GM12872 (cell line): ENCODE results near the gene RTN4RL1.

Experiments
- CTCF ChIP-seq: IDR thresholded peaks from 3 replicates; pipeline ENCODE4 v1.5.1; 2011; ENCODE audit warnings: low read depth, mild to moderate bottlenecking, low read length, moderate library complexity; ENCODE audit not compliant: insufficient read depth

The RTN4RL1 gene

GRCh38 chr17:1896243-1897104, 128.7 kb downstream of the RTN4RL1 start:
- no peak for TF ChIP-seq CTCF

GRCh38 chr17:1894753-1895339, 130.3 kb downstream of the RTN4RL1 start:
- no peak for TF ChIP-seq CTCF

- no peak for TF ChIP-seq CTCF
Measured at GRCh38 chr17:1890758-1891450, 134.2 kb downstream of the RTN4RL1 start.

GRCh38 chr17:1888741-1889140, 136.4 kb downstream of the RTN4RL1 start:
- TF ChIP-seq CTCF = no peak
